ENCODE results near the gene RASL11A.

DNA sequence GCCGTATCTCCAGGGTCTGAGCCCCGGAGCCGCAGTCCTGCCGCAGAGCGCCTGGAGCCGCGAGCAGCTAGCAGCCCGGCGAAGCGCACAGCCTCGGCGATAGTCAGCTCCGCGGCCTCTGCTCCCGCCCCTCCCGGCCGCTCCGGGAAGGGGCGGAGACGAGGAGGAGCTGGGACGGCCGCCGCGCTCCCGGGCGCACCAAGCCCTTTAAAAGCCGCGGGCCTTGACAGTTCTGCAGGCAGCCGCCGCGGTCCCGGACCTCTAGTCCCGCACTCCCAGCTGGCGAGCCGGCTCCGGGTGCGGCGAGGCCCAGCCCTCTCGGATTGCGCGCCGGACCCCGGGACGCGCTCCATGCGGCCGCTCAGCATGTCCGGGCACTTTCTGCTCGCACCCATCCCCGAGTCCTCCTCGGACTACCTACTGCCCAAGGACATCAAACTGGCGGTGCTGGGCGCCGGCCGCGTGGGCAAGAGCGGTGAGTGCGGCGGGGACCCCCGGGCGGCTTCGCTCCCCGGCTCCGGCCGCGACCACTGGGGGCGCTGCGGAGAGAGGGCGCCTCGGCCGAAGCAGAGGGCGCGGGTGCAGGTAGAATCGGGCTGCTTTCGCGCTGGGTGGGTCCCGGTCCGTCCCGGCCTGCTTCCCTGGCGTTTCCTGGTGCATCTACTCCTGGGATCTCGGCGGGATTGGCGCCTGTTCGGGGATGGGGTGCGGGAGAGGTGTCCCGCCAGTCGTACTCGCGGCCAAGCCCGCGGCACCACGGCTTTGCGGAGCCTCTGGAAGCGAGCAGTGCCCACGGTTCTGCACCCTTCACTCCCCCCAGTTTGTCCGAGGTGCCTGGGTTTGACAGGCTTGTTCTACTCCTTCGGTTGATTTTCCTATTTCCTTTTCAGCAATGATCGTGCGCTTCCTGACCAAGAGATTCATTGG is at the start of gene RASL11A:
- TF ChIP-seq, protein P1, sequence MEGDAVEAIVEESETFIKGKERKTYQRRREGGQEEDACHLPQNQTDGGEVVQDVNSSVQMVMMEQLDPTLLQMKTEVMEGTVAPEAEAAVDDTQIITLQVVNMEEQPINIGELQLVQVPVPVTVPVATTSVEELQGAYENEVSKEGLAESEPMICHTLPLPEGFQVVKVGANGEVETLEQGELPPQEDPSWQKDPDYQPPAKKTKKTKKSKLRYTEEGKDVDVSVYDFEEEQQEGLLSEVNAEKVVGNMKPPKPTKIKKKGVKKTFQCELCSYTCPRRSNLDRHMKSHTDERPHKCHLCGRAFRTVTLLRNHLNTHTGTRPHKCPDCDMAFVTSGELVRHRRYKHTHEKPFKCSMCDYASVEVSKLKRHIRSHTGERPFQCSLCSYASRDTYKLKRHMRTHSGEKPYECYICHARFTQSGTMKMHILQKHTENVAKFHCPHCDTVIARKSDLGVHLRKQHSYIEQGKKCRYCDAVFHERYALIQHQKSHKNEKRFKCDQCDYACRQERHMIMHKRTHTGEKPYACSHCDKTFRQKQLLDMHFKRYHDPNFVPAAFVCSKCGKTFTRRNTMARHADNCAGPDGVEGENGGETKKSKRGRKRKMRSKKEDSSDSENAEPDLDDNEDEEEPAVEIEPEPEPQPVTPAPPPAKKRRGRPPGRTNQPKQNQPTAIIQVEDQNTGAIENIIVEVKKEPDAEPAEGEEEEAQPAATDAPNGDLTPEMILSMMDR (conservative IDR thresholded peaks at IDR 0.05) = peak; percentile 100
- peak; percentile 68; the same call in 1 of the 2 replicates for TF ChIP-seq ZFX (IDR thresholded peaks at IDR 0.05)
